GM23248 (cell line): ENCODE data around the gene CASP7.

Source experiments
- EZH2 ChIP-seq: fragments of 200-600 bp; sonication (generic); IDR thresholded peaks from 2 replicates; pipeline ENCODE4 v1.6.1; 2018; ENCODE audit warnings: antibody characterized with exemption, mild to moderate bottlenecking; ENCODE audit not compliant: insufficient read depth, poor library complexity, severe bottlenecking
- EZH2phosphoT487 ChIP-seq: fragments of 200-600 bp; sonication (generic); IDR thresholded peaks from 2 replicates; pipeline ENCODE4 v1.6.1; 2018; ENCODE audit warnings: antibody characterized with exemption, moderate library complexity, mild to moderate bottlenecking, low read depth; ENCODE audit not compliant: insufficient read depth

GRCh38 chr10:113647812-113648211, 31.9 kb upstream of the CASP7 start:
- TF ChIP-seq EZH2phosphoT487: no peak
- TF ChIP-seq EZH2: no peak
